ENCODE data around the gene SCYL1. TPM values are rescaled to one million over a fixed set of nuclear protein-coding genes. Genes with fewer than 3 reads are reported as not detected.

The SCYL1 gene
- total and polyA plus RNA-seq, 2 experiments from 2014 or later: 52.7 to 66.1 TPM

GRCh38 chr11:65579291-65579690 lies 54.4 kb downstream of the SCYL1 start:
- peaks cover 11% of the 10 kb centered on the region for H3K4me1 ChIP-seq (ENCODE audit: insufficient read depth)
- no peak overlapping the region for H3K27ac Mint-ChIP-seq
- H3K9me2 ChIP-seq (ENCODE audit: insufficient read depth): no peaks in the 10 kb centered on the region
- H3K4me1 Mint-ChIP-seq: peaks cover 19% of the 10 kb centered on the region
- no peak overlapping the region for H3K27ac ChIP-seq (ENCODE audit: low read depth)
- no peaks in the 10 kb centered on the region for H3K36me3 ChIP-seq (ENCODE audit: insufficient read depth)
- no peaks in the 10 kb centered on the region for H3K79me2 ChIP-seq (replicated peaks; ENCODE audit: insufficient read depth)
- no peak overlapping the region for H2AFZ ChIP-seq
- H3K9me3 Mint-ChIP-seq: no peaks in the 10 kb centered on the region
- DNase-seq (ENCODE audit: low spot score) (no peak), ATAC-seq (no peak)
- no peak overlapping the region for H3K4me3 ChIP-seq
- H3K27me3 ChIP-seq (ENCODE audit: insufficient read depth): peaks cover 63% of the 10 kb centered on the region
- TF ChIP-seq STAT1 (IDR thresholded peaks at IDR 0.05; ENCODE audit: unreplicated experiment): no peak
- TF ChIP-seq EZH2 (IDR thresholded peaks at IDR 0.05; ENCODE audit: low read depth, unreplicated experiment): no peak
- TF ChIP-seq ZNF114 (CRISPR knock-in tag; IDR thresholded peaks at IDR 0.05): no peak
- TF ChIP-seq CREB1 (CRISPR knock-in tag; IDR thresholded peaks at IDR 0.05; ENCODE audit: low read depth): no peak
- no peak for TF ChIP-seq CTCF (conservative IDR thresholded peaks at IDR 0.05; ENCODE audit: low read depth in 2 of 2)
- no peak for TF ChIP-seq ZNF462 (CRISPR knock-in tag; IDR thresholded peaks at IDR 0.05)
- no peak for TF ChIP-seq EZH2phosphoT487 (IDR thresholded peaks at IDR 0.05; ENCODE audit: unreplicated experiment)
- TF ChIP-seq ZNF331 (CRISPR knock-in tag; IDR thresholded peaks at IDR 0.05; ENCODE audit: low read depth): no peak
- no peak for TF ChIP-seq REST (IDR thresholded peaks at IDR 0.05; ENCODE audit: unreplicated experiment)
- no peak for TF ChIP-seq NANOG (IDR thresholded peaks at IDR 0.05; ENCODE audit: borderline replicate concordance)
- TF ChIP-seq JUNB (IDR thresholded peaks at IDR 0.05; ENCODE audit: unreplicated experiment): no peak
- TF ChIP-seq POLR2AphosphoS5 (IDR thresholded peaks at IDR 0.05; ENCODE audit: low read depth): no peak
- no peak for TF ChIP-seq ETS1 (IDR thresholded peaks at IDR 0.05)
- H3K4me2 ChIP-seq: no peak overlapping the region
- H3K36me3 Mint-ChIP-seq (ENCODE audit: low read depth): no peaks in the 10 kb centered on the region
- H3K4me3 Mint-ChIP-seq: no peak overlapping the region
- H3F3A ChIP-seq (replicated peaks; ENCODE audit: low read depth): peaks cover 14% of the 10 kb centered on the region
- H3K27me3 Mint-ChIP-seq (ENCODE audit: insufficient read depth, low read depth, poor library complexity): peaks cover 59% of the 10 kb centered on the region
- H4K20me1 ChIP-seq (replicated peaks; ENCODE audit: insufficient read depth): peaks cover 4% of the 10 kb centered on the region; the same call in 1 of the 2 replicates
